HCT116 (cell line): ENCODE data around the gene HOXA7. TPM values are rescaled to one million over a fixed set of nuclear protein-coding genes. Genes with fewer than 3 reads are reported as not detected.

Source experiments
- ATAC-seq: fragments of 200-7000 bp; cut with Tn5 transposase; 2 replicates; pipeline ENCODE4 v1.9.1; 2020; ENCODE audit warnings: mild to moderate bottlenecking, moderate library complexity
- BruUV-seq: library from RNA; stranded (reverse); fragments of 400-500 nt; replicated peaks from 2 replicates; lab custom pipeline; 2021; lab: Mats Ljungman, UMichigan
- CTCF ChIA-PET: fragments of 300-600 bp; sonication (Branson Sonifier 250); formaldehyde crosslinking; loops from one replicate; lab custom pipeline; 2021; ENCODE audit warnings: antibody characterized with exemption; lab: Charles Lee
- POLR2A ChIA-PET: fragments of 300-600, 350-600 bp; sonication (Branson Sonifier 250); formaldehyde crosslinking; loops from one replicate; lab custom pipeline; 2021; ENCODE audit warnings: antibody characterized with exemption; lab: Charles Lee
- RAD21 ChIA-PET, 2 experiments: fragments of 300-600 bp; sonication (Branson Sonifier 250); formaldehyde crosslinking; loops; one replicate each; lab custom pipeline; 2023; ENCODE audit warnings: low total read pairs in 2 of 2; ENCODE audit not compliant: uncharacterized antibody in 2 of 2, unreplicated experiment in 2 of 2, low non-redundant PET in 1 of 2; lab: Charles Lee
- DNase-seq: peaks from one replicate; pipeline ENCODE4 v3.0.0-alpha.2; 2010; ENCODE audit warnings: low read depth, low spot score
- H2AFZ ChIP-seq: fragments of 200-600 bp; shearing (Covaris generic), sonication (generic); 2 replicates; pipeline ENCODE4 v1.6.1; 2017; ENCODE audit warnings: low read depth, mixed run types, mixed read lengths, antibody characterized with exemption, low read length; ENCODE audit not compliant: poor library complexity, severe bottlenecking
- H3K27ac ChIP-seq: 2 replicates; pipeline ENCODE4 v1.5.1; 2012; ENCODE audit warnings: low read depth, low read length
- H3K27me3 ChIP-seq: fragments of 200-600 bp; sonication (generic); 2 replicates; pipeline ENCODE4 v1.6.1; 2016; ENCODE audit warnings: mixed run types, low read length, mixed read lengths; ENCODE audit not compliant: insufficient read depth
- H3K36me3 ChIP-seq, 2 experiments: fragments of 200-500 bp in 1 of 2; fragments of 200-600 bp in 1 of 2; sonication (Bioruptor generic) in 1 of 2; sonication (generic) in 1 of 2; 2 replicates each; pipeline versions ENCODE4 v1.5.1 to v1.6.1; 2014 to 2016; ENCODE audit warnings: low read length in 2 of 2, inconsistent platforms in 1 of 2, mixed read lengths in 1 of 2, mixed run types in 1 of 2; ENCODE audit not compliant: insufficient read depth in 2 of 2, control insufficient read depth in 1 of 2
- H3K4me1 ChIP-seq, 2 experiments: fragments of 200-600 bp in 1 of 2; sonication (generic) in 1 of 2; 2 replicates each; pipeline versions ENCODE4 v1.5.1 to v1.6.1; 2012 to 2017; ENCODE audit warnings: low read length in 2 of 2, inconsistent platforms in 1 of 2, mild to moderate bottlenecking in 1 of 2, mixed read lengths in 1 of 2, mixed run types in 1 of 2, moderate library complexity in 1 of 2; ENCODE audit not compliant: insufficient read depth in 2 of 2, control insufficient read depth in 1 of 2
- H3K4me2 ChIP-seq: fragments of 200-600 bp; sonication (generic); 2 replicates; pipeline ENCODE4 v1.6.1; 2017; ENCODE audit warnings: mixed run types, low read length, mixed read lengths
- H3K4me3 ChIP-seq, 2 experiments: fragments of 200-600 bp in 1 of 2; sonication (generic) in 1 of 2; replicated peaks in 1 of 2; 2 replicates each; pipeline ENCODE4 v1.5.1; 2011 to 2016; ENCODE audit warnings: low read length in 2 of 2, control low read depth in 1 of 2, low read depth in 1 of 2, mild to moderate bottlenecking in 1 of 2, mixed read lengths in 1 of 2, mixed run types in 1 of 2
- H3K79me2 ChIP-seq: fragments of 200-600 bp; sonication (generic); 2 replicates; pipeline ENCODE4 v1.6.1; 2017; ENCODE audit warnings: mild to moderate bottlenecking, mixed run types, low read length, moderate library complexity, mixed read lengths; ENCODE audit not compliant: insufficient read depth
- H3K9ac ChIP-seq: fragments of 200-600 bp; sonication (generic); 2 replicates; pipeline ENCODE4 v1.6.1; 2016; ENCODE audit warnings: low read length, mixed read lengths
- H3K9me2 ChIP-seq: fragments of 200-600 bp; sonication (generic), shearing (Covaris generic); 2 replicates; pipeline ENCODE4 v1.6.1; 2017; ENCODE audit warnings: mixed run types, mild to moderate bottlenecking, moderate library complexity; ENCODE audit not compliant: insufficient read depth
- H3K9me3 ChIP-seq, 2 experiments: fragments of 200-500 bp in 1 of 2; fragments of 200-600 bp in 1 of 2; sonication (Bioruptor generic) in 1 of 2; sonication (generic) in 1 of 2; 2 replicates each; pipeline ENCODE4 v1.6.1; 2014 to 2017; ENCODE audit warnings: low read length in 2 of 2, mixed read lengths in 2 of 2, inconsistent platforms in 1 of 2, low read depth in 1 of 2, mild to moderate bottlenecking in 1 of 2, mixed run types in 1 of 2, moderate library complexity in 1 of 2; ENCODE audit not compliant: control insufficient read depth in 1 of 2, insufficient read depth in 1 of 2
- H4K20me1 ChIP-seq: fragments of 200-600 bp; sonication (generic), shearing (Covaris generic); 2 replicates; pipeline ENCODE4 v1.6.1; 2017; ENCODE audit warnings: mixed run types, mild to moderate bottlenecking, moderate library complexity; ENCODE audit not compliant: insufficient read depth
- CBX3 ChIP-seq: IDR thresholded peaks from 2 replicates; pipeline ENCODE4 v1.6.1; 2012; ENCODE audit warnings: low read depth
- CEBPB ChIP-seq: IDR thresholded peaks from 2 replicates; pipeline ENCODE4 v1.6.1; 2012; ENCODE audit warnings: low read depth
- EGR1 ChIP-seq: IDR thresholded peaks from 2 replicates; pipeline ENCODE4 v1.6.1; 2012; ENCODE audit warnings: low read depth
- ELF1 ChIP-seq: IDR thresholded peaks from 2 replicates; pipeline ENCODE4 v1.6.1; 2012; ENCODE audit warnings: low read depth, borderline replicate concordance
- EZH2 ChIP-seq: fragments of 200-600 bp; sonication (generic); IDR thresholded peaks from 2 replicates; pipeline ENCODE4 v1.6.1; 2017; ENCODE audit warnings: antibody characterized with exemption, mixed run types
- EZH2phosphoT487 ChIP-seq: fragments of 200-600 bp; IDR thresholded peaks from 2 replicates; pipeline ENCODE4 v1.6.1; 2018; ENCODE audit warnings: antibody characterized with exemption, borderline replicate concordance
- FOSL1 ChIP-seq: IDR thresholded peaks from 2 replicates; pipeline ENCODE4 v1.6.1; 2012; ENCODE audit warnings: low read depth
- JUND ChIP-seq: IDR thresholded peaks from 2 replicates; pipeline ENCODE4 v1.6.1; 2012
- POLR2A ChIP-seq: IDR thresholded peaks from 2 replicates; pipeline ENCODE4 v1.7.0; 2011; ENCODE audit warnings: borderline replicate concordance; ENCODE audit not compliant: insufficient read depth, insufficient read length; ENCODE audit errors: extremely low read depth
- POLR2AphosphoS5 ChIP-seq: IDR thresholded peaks from 2 replicates; pipeline ENCODE4 v1.6.1; 2011; ENCODE audit warnings: mild to moderate bottlenecking, low read depth, low read length, moderate library complexity
- RAD21 ChIP-seq: IDR thresholded peaks from 2 replicates; pipeline ENCODE4 v1.6.1; 2012; ENCODE audit warnings: low read depth, mild to moderate bottlenecking
- SIN3A ChIP-seq: IDR thresholded peaks from 2 replicates; pipeline ENCODE4 v1.6.1; 2012; ENCODE audit warnings: low read depth
- SP1 ChIP-seq: IDR thresholded peaks from 2 replicates; pipeline ENCODE4 v1.6.1; 2012; ENCODE audit warnings: low read depth
- TCF7L2 ChIP-seq: IDR thresholded peaks from 2 replicates; pipeline ENCODE4 v1.7.0; 2011; ENCODE audit warnings: borderline replicate concordance, inconsistent platforms; ENCODE audit not compliant: insufficient read depth, insufficient read length; ENCODE audit errors: extremely low read depth
- YY1 ChIP-seq: IDR thresholded peaks from 2 replicates; pipeline ENCODE4 v1.6.1; 2011; ENCODE audit warnings: low read length, low read depth, moderate library complexity, mild to moderate bottlenecking; ENCODE audit not compliant: insufficient replicate concordance; ENCODE audit errors: extremely low read depth
- ZFX ChIP-seq: fragments of 450-650 bp; IDR thresholded peaks from 2 replicates; pipeline ENCODE4 v1.6.1; 2017
- ZNF274 ChIP-seq: fragments of 200-500 bp; sonication (Bioruptor generic); IDR thresholded peaks from 2 replicates; pipeline ENCODE4 v1.6.1; 2014; ENCODE audit warnings: mild to moderate bottlenecking, low read depth, low read length, inconsistent platforms
- intact Hi-C: fragments of 100-400 bp; cut with micrococcal nuclease; formaldehyde crosslinking; loops from 2 replicates; pipeline ENCODE4 v1.10.0; 2022
- total RNA-seq: library from RNA; stranded (reverse); gene quantifications from one replicate; pipeline ENCODE4 v1.2.1, GENCODE V29; 2021; ENCODE audit not compliant: unreplicated experiment
- TF ChIP-seq, protein P1 (sequence below): IDR thresholded peaks from 2 replicates; pipeline ENCODE4 v1.6.1; 2011; ENCODE audit warnings: mild to moderate bottlenecking, low read length, moderate library complexity; ENCODE audit not compliant: insufficient replicate concordance; ENCODE audit errors: extremely low read depth
- TF ChIP-seq, protein P2 (sequence below): IDR thresholded peaks from 2 replicates; pipeline ENCODE4 v1.6.1; 2012; ENCODE audit warnings: low read depth
- TF ChIP-seq, protein P3 (sequence below): IDR thresholded peaks from 2 replicates; pipeline ENCODE4 v1.6.1; 2012
- TF ChIP-seq, protein P4 (sequence below): IDR thresholded peaks from 2 replicates; pipeline ENCODE4 v1.6.1; 2012

Gene HOXA7
- total RNA-seq, 1 experiment from 2014 or later, result 15.0 TPM

DNA sequence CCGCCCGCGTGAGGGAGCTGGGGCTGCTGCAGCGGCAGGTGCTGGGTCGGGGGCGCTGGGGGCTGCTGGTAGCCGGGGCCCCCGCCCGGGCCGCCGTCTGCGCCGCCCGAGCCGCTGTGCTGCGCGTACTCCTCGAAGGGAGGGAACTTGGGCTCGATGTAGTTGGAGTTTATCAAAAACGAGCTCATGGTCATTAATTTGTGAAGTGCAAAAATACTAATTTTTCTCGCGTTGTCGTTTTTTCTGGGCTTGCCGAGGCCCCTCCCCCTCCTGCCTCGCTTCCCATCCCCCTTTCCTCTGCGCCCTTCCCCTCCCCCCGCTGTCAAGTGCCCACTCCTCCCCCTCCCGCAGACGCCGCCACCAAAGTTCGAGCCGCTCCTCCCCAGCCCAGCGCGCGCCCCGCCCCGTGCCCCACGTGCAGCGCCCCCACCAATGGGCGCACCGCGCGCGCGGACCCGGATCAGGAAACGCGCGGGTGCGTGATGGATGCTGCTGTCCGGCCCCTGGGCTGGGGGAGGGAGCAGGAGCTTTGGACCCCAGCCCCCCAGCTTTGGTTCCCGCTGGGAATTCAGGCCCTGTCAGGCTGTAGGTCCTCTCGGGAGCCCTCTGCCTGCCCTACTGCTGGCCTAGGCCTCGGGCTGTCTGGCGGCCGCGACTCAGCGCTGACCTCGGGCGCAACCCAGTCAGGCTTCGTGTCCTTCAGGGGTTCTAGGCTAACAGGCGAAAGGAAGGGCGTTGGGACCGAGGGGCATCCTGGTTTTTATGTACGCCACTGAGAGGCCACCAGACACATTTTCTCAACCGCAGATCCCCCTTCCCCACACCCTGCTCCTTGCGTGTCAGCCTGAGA, 25.7 kb downstream of the HOXA7 start, which contains the start of gene HOXA4:
HOXA4 (minus strand) TSS at position 218 of the 850 bp plus-strand sequence; CDS start at position 194, 24 bp downstream.
- Histone ChIP-seq H3K4me1 (peaks cover 31 to 75% of the 10 kb centered on the region in 2 experiments), H3K79me2 (no peaks in the 10 kb centered on the region), H3K36me3 (no peaks in the 10 kb centered on the region), H3K9ac (peak within 1 kb of the TSS; percentile 71), H3K27ac (peak within 1 kb of the TSS; percentile 61; the same call in 1 of the 2 replicates), H3K4me3 (peak within 1 kb of the TSS; percentile 55 to 64), H2AFZ (no peak within 1 kb of the TSS), H3K9me2 (no peaks in the 10 kb centered on the region), H3K4me2 (peak within 1 kb of the TSS; percentile 91), H3K9me3 (no peaks in the 10 kb centered on the region), H3K27me3 (peaks cover 24% of the 10 kb centered on the region), H4K20me1 (no peaks in the 10 kb centered on the region)
- ChIA-PET CTCF (interaction anchor here (1.6 kb wide), 1 partner anchor 444 kb away, joined by 3 read pairs; no protein-coding TSS in a partner anchor), RAD21 (no interaction called here), POLR2A (interaction anchor here (0.7 to 1.5 kb wide), 5 partner anchors 15 to 417 kb away, joined by 3 to 5 read pairs (median 3); no protein-coding TSS in a partner anchor)
- DNase-seq, result no peak
- TSS peak; percentile 88 for BruUV-seq
- peak; percentile 91 for ATAC-seq
- intact Hi-C loops, result loop anchor here (2.0 kb wide), 1 partner anchor 16 kb away; no protein-coding TSS in a partner anchor
- no peak for TF ChIP-seq FOSL1
- TF ChIP-seq, protein P1, sequence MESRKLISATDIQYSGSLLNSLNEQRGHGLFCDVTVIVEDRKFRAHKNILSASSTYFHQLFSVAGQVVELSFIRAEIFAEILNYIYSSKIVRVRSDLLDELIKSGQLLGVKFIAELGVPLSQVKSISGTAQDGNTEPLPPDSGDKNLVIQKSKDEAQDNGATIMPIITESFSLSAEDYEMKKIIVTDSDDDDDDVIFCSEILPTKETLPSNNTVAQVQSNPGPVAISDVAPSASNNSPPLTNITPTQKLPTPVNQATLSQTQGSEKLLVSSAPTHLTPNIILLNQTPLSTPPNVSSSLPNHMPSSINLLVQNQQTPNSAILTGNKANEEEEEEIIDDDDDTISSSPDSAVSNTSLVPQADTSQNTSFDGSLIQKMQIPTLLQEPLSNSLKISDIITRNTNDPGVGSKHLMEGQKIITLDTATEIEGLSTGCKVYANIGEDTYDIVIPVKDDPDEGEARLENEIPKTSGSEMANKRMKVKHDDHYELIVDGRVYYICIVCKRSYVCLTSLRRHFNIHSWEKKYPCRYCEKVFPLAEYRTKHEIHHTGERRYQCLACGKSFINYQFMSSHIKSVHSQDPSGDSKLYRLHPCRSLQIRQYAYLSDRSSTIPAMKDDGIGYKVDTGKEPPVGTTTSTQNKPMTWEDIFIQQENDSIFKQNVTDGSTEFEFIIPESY, result no peak
- TF ChIP-seq CBX3, result no peak
- TF ChIP-seq TCF7L2, result peak; percentile 41
- no peak for TF ChIP-seq CEBPB
- TF ChIP-seq ELF1, result peak; percentile 80
- TF ChIP-seq, protein P2, sequence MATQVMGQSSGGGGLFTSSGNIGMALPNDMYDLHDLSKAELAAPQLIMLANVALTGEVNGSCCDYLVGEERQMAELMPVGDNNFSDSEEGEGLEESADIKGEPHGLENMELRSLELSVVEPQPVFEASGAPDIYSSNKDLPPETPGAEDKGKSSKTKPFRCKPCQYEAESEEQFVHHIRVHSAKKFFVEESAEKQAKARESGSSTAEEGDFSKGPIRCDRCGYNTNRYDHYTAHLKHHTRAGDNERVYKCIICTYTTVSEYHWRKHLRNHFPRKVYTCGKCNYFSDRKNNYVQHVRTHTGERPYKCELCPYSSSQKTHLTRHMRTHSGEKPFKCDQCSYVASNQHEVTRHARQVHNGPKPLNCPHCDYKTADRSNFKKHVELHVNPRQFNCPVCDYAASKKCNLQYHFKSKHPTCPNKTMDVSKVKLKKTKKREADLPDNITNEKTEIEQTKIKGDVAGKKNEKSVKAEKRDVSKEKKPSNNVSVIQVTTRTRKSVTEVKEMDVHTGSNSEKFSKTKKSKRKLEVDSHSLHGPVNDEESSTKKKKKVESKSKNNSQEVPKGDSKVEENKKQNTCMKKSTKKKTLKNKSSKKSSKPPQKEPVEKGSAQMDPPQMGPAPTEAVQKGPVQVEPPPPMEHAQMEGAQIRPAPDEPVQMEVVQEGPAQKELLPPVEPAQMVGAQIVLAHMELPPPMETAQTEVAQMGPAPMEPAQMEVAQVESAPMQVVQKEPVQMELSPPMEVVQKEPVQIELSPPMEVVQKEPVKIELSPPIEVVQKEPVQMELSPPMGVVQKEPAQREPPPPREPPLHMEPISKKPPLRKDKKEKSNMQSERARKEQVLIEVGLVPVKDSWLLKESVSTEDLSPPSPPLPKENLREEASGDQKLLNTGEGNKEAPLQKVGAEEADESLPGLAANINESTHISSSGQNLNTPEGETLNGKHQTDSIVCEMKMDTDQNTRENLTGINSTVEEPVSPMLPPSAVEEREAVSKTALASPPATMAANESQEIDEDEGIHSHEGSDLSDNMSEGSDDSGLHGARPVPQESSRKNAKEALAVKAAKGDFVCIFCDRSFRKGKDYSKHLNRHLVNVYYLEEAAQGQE, result no peak
- no peak for TF ChIP-seq RAD21
- peak; percentile 23; the same call in 1 of the 2 replicates for TF ChIP-seq ZFX
- no peak for TF ChIP-seq ZNF274
- peak; percentile 58; the same call in 1 of the 2 replicates for TF ChIP-seq POLR2AphosphoS5
- TF ChIP-seq YY1, result peak; percentile 43
- TF ChIP-seq POLR2A, result peak; percentile 63
- no peak for TF ChIP-seq EZH2
- TF ChIP-seq, protein P3, sequence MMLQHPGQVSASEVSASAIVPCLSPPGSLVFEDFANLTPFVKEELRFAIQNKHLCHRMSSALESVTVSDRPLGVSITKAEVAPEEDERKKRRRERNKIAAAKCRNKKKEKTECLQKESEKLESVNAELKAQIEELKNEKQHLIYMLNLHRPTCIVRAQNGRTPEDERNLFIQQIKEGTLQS, result no peak
- TF ChIP-seq, protein P4, sequence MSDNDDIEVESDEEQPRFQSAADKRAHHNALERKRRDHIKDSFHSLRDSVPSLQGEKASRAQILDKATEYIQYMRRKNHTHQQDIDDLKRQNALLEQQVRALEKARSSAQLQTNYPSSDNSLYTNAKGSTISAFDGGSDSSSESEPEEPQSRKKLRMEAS, result peak; percentile 84
- no peak for TF ChIP-seq EGR1
- TF ChIP-seq JUND, result no peak
- TF ChIP-seq SIN3A, result peak; percentile 34; the same call in 1 of the 2 replicates
- TF ChIP-seq SP1, result peak; percentile 84
- TF ChIP-seq EZH2phosphoT487, result no peak
